H1 (cell line): ENCODE results near the gene BRAT1.
"Not testable (repeated sequence)": the region's sequence is repeated elsewhere in the genome, so short reads cannot be mapped to it uniquely, and the experiment has no call there.

Experiments used
- CTCF ChIP-seq, 3 experiments: IDR thresholded peaks; 1 replicate in 2 of 3; 2 replicates in 1 of 3; pipeline versions ENCODE4 v1.5.1 to v1.6.1; 2011; ENCODE audit warnings: low read length in 3 of 3, mild to moderate bottlenecking in 3 of 3, inconsistent platforms in 2 of 3, low read depth in 1 of 3, moderate library complexity in 1 of 3; ENCODE audit not compliant: insufficient read depth in 1 of 3; ENCODE audit errors: control extremely low read depth in 1 of 3
- EZH2 ChIP-seq: fragments of 200-600 bp; sonication (generic); IDR thresholded peaks from 2 replicates; pipeline ENCODE4 v1.7.1; 2012; ENCODE audit warnings: low read depth, mild to moderate bottlenecking, moderate library complexity, low read length, inconsistent platforms; ENCODE audit not compliant: severe bottlenecking
- HDAC2 ChIP-seq, 2 experiments: fragments of 300-600 bp in 1 of 2; sonication (generic) in 1 of 2; IDR thresholded peaks; 2 replicates each; pipeline ENCODE4 v1.6.1; 2011 to 2012; ENCODE audit warnings: low read depth in 2 of 2, low read length in 2 of 2, mild to moderate bottlenecking in 2 of 2, moderate library complexity in 2 of 2, borderline replicate concordance in 1 of 2, inconsistent platforms in 1 of 2
- POLR2A ChIP-seq, 2 experiments: IDR thresholded peaks; 1 replicate in 1 of 2; 2 replicates in 1 of 2; pipeline ENCODE4 v1.6.1; 2011; ENCODE audit warnings: low read depth in 2 of 2, low read length in 2 of 2, mild to moderate bottlenecking in 2 of 2; ENCODE audit errors: control extremely low read depth in 1 of 2
- POLR2AphosphoS5 ChIP-seq: IDR thresholded peaks from 2 replicates; pipeline ENCODE4 v1.6.1; 2011; ENCODE audit warnings: low read depth, low read length
- RAD21 ChIP-seq, 2 experiments: IDR thresholded peaks in 1 of 2; conservative IDR thresholded peaks in 1 of 2; 2 replicates each; pipeline ENCODE4 v1.6.1; 2011; ENCODE audit warnings: low read depth in 2 of 2, low read length in 2 of 2, improper control_type of control experiment in 1 of 2, inconsistent platforms in 1 of 2, mild to moderate bottlenecking in 1 of 2, moderate library complexity in 1 of 2
- SIN3A ChIP-seq, 2 experiments: IDR thresholded peaks in 1 of 2; conservative IDR thresholded peaks in 1 of 2; 2 replicates each; pipeline ENCODE4 v1.6.1; 2011 to 2012; ENCODE audit warnings: low read length in 2 of 2, improper control_type of control experiment in 1 of 2, low read depth in 1 of 2, mild to moderate bottlenecking in 1 of 2
- SP2 ChIP-seq: IDR thresholded peaks from 2 replicates; pipeline ENCODE4 v1.6.1; 2012; ENCODE audit warnings: mild to moderate bottlenecking, low read length, inconsistent platforms
- SRF ChIP-seq: IDR thresholded peaks from 2 replicates; pipeline ENCODE4 v1.6.1; 2011; ENCODE audit warnings: mild to moderate bottlenecking, low read depth, low read length, moderate library complexity
- TAF1 ChIP-seq: IDR thresholded peaks from 2 replicates; pipeline ENCODE4 v1.6.1; 2011; ENCODE audit warnings: mild to moderate bottlenecking, low read depth, low read length

GRCh38 chr7:2535872-2536627, 19.3 kb downstream of the BRAT1 start:
- TF ChIP-seq SP2; EZH2; TAF1; SRF; RAD21 (IDR thresholded peaks at IDR 0.05 in 1 of 2, conservative IDR thresholded peaks at IDR 0.05 in 1 of 2; ENCODE audit: low read depth in 2 of 2, low read length in 2 of 2); CTCF (IDR thresholded peaks at IDR 0.05; ENCODE audit: control extremely low read depth in 1 of 3, insufficient read depth in 1 of 3, low read depth in 1 of 3, low read length in 3 of 3); POLR2A (IDR thresholded peaks at IDR 0.05; ENCODE audit: control extremely low read depth in 1 of 2, low read depth in 2 of 2, low read length in 2 of 2); POLR2AphosphoS5; HDAC2 (IDR thresholded peaks at IDR 0.05; ENCODE audit: borderline replicate concordance in 1 of 2, low read depth in 2 of 2, low read length in 2 of 2); SIN3A (conservative IDR thresholded peaks at IDR 0.05 in 1 of 2, IDR thresholded peaks at IDR 0.05 in 1 of 2; ENCODE audit: low read depth in 1 of 2, low read length in 2 of 2): not testable (repeated sequence)
